ENCODE data around the gene BEGAIN. TPM values are rescaled to one million over a fixed set of nuclear protein-coding genes. Genes with fewer than 3 reads are reported as not detected.

The BEGAIN gene
- total RNA-seq, 1 experiment from 2014 or later: 1.5 TPM

DNA sequence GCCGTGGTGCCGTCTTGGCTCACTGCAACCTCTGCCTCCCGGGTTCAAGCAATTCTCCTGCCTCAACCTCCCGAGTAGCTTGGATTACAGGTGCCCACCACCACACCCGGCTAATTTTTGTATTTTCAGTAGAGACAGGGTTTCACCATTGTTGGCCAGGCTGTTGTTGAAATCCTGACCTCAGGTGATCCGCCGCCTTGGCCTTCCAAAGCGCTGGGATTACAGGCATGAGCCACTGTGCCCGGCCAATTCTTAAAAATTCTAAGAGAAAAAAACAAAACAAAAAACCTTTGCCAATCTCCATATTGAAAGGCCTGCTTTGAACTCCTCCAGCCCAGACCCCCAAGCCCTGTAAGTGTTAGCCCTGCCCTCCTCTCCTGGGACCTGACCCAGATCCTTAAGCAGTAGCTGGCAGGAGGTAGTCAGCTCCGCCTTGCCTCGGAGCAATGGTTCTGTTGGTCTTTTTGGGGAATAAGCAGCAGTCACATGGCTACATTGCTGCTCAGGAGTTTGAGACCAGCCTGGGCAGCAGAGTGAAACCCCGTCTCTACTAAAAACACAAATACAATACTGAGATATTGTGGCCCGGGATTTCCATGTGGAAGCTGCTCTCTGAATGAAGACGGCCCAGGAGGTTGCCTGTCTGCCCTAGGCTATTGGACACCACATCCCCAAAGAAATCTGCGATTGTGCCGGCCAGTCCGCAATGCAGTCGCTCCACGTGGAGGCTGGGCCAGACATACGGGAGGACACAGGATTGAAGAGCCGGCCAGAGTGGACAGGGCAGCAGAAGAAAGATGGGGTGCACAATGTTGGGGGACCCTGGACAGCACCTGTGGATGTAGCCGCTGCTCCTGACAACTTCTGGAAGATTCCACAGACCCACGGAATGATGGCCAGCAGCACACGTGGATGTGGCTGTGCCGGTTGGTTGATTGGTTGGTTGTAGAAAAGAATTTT lies 28.8 kb upstream of the BEGAIN start:
- no peak for DNase-seq (ENCODE audit: low spot score)

DNA sequence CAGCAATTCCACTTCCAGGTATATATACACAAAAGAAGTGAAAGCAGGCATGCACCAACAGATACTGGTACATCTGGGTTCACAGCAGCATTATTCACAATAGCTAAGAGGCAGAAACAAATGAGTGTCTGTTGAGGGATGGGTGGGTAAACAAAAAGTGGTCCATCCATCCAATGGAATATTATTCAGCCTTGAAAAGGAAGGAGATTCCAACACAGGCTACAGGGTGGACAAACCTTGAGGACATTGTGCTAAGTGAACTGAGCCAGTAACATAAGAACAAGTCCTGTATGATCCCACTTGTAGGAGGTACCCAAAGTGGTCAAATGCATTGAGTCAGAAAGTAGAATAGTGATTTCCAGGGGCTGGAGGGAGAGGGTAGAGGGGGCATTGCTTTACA lies 27.6 kb upstream of the BEGAIN start:
- DNase-seq (ENCODE audit: low spot score): no peak

DNA sequence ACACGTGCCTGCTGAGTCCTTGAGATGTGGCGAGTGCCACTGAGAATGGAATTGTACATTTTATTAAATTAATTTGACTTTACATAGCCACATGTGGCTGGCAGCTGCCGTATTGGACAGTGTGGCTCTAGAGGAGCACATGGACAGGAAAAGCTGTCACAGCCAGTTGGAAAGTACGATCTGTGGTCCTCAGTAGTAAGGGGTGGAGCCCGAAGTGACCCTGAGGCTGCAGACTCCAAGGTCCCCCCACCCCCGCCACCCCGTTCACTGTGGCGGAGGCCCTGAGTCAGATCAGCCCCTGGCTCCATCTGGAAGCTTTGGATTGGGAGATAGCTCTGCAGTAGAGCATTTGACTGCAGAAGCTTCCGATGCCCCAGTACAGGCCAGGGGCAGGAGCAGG lies 25.8 kb upstream of the BEGAIN start:
- no peak for DNase-seq (ENCODE audit: low spot score)

DNA sequence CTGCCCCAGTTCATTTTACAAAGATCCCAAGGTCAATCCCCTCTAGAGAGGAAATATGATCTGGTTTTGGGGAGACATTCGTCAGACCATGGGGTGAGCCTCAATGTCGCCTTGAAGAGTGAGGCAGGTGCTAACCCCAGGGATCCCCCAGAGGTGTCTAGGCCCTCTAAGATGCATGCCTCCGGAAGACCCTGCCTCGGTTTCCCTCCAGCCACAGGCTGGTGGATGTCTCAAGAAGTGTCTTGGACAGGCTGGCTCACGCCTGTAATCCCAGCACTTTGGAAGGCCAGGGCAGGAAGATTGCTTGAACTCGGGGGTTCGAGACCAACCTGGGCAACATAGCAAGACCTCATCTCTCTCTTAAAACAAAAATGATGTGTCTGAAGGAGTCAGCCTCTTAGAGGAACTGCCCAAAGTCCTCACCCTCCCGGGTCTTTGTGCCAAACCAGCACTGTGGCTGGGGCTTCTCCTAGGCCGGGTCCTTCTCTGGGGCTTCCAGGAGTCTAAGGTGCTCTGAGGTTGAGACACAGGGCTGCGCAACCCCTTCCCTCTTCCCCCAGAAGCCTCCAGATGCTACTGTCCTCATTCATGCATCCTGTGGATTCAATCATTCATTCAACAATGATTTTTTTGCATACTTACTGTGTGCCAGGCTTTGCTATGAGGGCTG lies 24.7 kb upstream of the BEGAIN start:
- no peak for DNase-seq (ENCODE audit: low spot score)

DNA sequence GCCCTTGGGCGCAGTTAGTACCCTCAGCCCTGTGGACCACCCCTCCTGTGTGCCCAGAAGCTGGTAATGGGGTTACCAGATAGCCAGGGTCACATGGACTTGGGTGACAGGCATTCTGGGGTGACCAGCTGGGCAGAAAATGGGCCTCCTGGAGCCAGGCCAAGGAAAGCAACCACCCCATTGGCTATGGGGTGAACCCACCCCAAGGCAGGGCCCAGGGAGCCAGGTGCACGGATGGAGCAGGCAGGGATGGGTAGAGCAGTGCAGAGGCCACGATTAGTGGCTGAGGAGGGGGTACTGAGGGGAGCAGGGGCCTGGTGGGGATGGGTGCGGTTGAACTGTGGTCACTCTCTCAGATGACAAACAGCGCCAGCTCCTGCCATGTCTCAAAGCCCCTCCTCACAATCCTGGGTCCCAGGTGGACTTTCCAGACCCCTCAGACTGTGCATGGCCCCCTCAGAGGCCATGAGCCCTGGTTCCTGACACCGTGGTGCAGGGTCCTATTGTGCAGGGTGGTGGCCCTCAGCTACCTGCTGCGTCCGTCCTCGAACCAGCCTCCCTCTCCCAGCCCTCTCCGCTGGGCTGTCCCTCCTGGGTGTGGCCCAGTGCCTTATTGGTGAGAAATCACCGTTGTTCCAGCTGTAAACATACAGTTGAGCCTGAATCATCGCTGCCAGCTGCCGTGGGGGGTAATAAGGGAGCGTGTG lies 23.4 kb upstream of the BEGAIN start:
- DNase-seq (ENCODE audit: low spot score): peak; percentile 45

DNA sequence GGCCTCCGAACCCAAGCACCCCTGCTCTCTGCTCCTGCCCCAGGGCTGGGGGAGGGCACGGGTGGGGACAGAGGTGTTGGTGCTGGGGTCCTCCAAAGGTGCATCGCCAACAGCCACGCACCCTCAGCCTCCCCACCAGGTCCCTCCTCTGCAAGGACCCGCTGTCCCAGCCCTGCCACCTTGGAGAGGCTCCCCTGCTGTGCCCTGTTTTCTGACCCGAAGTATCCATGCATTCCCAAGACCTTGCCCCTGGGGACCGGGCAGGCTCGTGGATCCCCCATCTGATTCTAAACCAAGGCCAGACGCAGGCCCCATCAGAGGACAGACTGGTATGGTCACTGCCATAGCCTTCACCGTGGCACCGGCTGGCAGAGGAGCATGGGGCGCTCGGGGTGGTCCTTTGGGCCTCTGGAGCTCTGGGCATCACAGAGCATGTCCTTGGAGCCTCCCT lies 22.7 kb upstream of the BEGAIN start:
- no peak for DNase-seq (ENCODE audit: low spot score)

DNA sequence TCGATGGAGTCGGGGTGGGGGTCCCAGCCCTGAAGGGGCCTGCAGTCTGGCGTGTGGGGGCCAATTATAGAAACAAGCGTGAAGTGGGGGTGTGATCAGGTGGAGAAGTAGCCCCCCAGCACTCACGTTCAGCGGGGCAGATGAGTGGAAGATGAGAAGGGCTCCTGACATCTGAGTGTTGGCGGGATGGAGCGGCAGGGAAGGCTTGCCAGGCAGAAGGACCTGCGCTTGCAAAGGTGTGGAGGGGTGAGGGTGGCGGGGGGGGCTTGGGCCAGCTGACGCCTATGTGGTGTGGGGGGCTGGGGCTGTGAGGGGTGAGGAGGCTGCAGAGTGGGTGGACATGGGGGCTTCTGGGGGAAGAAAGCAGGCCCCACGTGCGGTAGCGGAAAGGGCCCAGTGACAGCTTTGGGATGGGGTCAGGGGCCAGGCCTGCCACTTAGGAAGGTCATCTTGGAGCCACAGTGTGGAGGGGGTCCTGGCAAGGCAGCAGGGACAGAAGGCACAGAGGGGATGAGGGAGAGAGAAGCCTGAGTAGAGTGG lies 22.2 kb upstream of the BEGAIN start:
- no peak for DNase-seq (ENCODE audit: low spot score)

DNA sequence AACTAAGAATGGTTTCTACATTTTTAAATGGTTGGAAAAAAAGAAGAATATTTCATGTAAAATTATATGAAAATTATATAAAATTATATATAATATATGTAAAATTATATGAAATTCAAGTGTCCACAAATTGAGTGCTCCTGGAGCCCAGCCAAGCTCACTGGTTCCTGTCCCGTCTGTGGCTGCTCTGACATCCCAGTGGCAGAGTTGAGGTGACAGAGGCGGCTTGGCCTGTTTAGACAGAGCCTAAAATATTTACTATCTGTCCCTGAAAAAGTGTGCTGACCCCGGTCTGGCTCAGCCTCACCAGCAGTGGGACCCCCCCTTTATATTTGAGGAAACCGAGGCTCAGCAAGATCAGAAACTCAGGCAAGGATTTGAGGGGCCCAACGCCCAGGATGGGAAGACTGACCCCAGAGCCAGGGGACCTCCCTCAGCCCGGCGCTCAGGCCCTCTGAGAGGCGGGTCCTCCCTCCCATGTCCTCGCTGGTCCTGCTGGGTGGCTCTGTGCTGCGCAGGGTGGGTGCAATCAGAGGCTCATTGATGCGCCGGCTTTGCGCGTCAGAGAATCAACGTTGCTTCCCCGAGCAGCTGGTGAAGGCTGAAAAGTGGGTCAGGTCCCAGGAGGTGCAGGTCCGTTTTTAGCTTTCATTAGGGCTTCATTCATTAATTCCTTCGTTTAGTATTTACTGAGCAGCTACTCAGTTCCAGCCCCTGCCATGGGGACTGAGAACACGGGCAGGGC lies 21.5 kb upstream of the BEGAIN start:
- DNase-seq (ENCODE audit: low spot score): no peak

DNA sequence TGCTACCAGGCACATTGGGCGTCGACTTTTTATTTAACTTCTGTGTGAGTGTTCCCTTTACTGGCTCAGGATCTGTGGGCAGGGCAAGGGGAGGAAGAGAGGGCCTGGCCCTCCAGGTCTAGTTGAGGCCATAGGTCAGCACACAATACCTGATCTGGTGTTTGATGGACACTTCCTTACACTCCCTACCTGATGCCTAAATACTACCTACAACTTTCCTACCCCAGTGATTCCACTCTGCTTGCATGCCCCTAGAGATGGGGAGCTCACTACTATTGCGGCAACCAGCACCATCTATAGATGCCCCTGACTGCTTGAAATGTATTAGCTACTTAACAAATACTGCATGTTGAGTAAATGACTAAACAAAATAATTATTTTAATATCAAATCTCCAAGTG lies 20.8 kb upstream of the BEGAIN start:
- DNase-seq (ENCODE audit: low spot score): no peak

DNA sequence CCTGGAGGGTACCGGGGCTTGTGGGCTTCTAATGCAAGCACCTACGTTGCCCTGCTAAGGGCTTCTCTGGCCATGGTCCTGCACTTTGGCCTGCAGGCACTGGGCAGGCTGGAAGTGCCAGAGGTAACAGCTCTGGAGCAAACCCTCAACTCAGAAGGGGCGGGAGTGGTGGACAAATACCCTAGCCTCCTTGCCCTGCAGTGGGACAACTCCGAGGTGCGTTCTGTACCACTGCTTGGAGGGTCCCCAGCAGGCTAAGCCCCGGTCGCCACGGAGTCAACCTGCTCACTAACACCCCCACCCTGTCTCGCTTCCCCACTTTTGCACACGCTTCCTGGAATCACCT lies 20.4 kb upstream of the BEGAIN start:
- no peak for DNase-seq (ENCODE audit: low spot score)

DNA sequence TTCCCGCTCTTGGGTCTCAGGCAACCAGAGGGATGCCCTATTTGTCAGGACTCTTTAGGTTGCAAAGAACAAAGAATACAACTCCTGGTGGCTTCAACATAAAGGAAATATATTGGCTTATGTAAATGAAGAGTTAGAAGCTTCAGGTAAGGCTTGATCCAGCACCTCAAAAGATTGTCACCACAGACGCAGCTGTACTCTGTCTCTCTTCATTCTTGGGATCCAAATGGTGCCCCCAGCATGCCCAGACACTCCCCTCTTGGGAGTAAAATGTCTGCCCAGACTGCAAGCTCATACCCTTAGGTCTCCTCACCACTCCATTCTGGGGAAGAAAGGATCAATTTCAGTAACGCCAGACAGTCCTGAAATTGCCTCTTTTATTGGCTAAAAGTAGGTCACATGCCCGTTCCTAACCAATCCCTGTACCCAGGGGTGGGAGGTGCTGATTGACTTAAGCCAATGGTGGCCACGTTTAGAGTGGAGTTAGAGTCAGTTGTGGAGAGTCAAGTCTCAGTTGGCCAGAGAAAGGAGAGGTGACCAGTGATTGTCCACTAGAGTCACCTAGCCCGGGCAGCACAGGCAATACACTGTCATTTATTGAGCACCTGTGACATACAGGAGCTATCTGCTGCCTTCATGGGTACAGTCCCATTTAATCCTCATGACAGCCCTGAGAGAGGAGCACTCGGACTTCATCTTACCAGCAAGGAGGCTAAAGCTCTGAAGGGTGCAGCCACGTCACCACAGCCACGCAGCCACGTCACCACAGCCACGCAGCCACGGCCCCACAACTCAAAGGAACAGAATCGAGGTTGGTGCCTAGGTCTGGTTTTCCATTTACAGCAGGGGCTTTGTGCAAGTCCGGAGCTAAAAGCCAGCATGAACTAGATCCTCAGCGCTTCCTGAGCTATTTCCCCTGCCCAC lies 19.7 kb upstream of the BEGAIN start:
- no peak for DNase-seq (ENCODE audit: low spot score)

DNA sequence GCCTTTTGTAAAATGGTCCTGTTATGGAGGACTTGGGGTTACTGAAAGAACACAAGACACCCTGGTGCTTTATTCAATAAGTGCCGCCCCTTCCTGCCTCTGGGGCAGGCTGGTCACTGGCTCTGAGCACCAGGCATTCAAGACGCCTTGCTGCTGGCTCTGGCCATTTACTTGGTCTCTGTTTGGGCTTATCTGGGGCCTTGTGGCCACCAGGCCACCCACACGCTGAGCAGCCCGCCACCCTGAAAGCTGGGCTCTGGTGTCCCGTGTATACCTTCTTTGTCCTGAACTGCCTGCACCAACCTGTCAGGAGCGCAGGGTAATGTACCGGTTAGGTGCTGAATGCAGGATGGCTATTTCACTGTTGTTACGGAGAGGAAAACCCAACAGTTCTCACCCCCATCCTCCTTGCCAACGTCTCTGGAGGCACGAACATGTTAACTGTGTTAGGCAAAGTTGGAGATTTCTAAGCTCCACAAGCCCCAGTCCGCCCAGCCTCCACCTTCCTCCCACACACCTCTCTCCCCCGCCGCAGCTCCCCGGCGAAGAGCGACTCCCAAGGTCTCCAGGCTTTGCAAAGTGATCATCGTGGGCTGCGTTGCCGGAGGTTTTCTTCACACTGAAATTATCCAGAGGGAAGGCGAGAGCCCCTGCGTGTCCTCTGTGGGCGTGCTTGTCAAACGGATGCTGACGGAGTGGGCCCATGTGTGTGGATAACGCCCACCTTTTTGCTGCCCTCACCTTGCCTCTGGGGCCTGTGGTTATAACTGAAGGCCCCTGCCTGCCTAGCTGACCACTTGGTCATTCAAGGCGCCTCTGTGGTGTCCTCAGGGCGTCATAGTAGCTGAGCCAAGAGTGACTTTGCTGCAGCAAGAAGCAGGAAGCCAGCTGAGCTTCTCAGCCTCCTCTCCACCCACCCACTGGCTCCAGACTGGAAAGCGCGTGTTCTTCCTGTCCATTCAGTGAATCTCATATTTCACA lies 18.8 kb upstream of the BEGAIN start:
- no peak for DNase-seq (ENCODE audit: low spot score)

DNA sequence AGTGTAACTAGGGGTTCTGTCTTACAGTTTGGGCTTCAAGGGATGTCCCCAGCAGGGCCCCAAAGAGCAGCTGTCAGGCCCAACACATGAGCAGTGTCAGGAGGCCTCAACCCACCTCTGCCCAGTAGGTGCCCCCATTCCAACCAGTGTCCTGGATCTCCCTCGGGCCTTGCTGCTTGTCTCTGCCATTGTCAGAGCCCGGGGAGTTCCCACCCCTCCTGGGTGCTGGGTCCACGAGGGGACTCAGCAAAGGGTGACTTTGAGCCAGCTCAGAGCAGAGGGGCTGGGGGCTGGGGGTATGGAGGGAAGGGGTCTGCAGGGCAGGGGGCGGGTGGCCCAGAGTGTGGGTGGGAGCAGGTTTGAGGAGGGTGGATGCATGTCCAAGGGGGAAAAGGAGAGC lies 18.0 kb upstream of the BEGAIN start:
- no peak for DNase-seq (ENCODE audit: low spot score)

DNA sequence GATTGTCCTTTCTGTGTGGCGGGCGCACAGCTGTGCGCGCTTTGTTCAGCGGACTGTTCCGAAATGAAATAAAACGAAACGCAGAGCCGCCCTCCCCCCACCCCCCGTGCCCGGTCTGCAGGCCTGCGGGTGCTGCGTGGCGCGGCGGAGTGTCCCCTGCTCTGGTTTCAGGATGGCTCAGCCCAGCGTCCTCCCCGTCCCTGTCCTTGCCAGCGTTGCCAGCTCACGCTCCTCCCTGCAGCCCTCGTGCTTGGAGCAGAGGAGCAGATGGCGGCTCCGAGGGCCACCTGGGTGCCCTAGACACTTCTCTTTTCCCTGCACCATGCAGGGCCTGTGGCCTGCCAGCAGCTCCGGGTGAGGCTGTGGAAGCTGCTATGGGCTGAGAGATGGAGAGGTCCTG lies 17.5 kb upstream of the BEGAIN start:
- no peak for DNase-seq (ENCODE audit: low spot score)

DNA sequence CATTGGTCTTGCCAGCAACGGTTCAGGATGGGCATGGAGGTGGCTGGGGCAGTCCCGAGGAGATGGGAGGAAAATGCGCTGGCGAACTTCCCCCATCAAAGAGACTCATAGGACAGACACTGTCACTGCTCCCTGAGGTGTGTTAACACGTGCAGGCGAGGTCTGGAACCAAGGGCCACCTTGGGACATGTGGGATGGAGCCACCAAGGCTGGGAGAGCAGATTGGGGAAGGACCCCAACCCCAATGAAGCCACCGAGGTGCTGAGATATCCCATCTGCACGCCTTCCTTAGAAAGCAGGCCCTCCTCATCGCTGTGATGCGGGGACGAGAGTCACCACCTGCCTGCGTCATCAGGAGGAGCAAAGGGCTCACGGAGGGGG lies 16.9 kb upstream of the BEGAIN start:
- DNase-seq (ENCODE audit: low spot score): no peak

DNA sequence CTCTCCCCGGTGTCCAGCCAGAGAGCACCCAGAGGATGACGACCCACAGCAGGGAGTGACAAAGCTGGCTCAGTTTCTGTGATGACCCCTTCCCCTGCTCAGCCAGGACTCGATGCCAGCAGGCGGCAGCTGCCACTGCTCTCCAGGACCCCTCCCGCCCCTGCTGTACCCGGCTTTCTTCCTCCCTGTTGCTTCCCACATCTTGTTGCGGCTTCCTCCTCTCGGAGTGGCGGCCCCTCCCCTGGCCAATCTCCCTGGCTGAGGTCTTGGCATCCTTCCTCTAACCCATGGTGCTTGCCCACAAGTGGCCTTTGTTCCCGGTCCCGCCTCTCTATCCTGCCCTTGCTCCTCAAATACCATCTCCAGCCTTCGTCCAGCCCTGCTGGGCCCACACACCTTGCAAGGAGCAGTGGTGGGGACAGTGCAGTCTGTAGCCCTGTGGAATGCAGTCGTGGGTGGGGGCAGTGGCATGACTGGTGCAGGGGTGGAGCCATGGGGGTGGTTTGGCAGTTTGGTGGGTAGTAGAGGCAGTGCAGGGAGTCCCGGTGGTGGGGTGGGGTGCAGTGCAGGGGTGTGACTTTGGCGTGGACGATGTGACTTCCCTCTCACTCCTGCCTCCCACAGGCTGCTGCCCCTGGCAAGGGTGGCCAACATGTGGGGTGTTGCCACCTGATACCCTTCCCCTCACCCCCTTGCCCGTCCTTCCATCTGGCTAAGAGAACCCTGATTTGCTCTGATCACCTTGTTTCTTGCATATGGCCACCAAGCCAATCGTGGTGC lies 16.3 kb upstream of the BEGAIN start:
- no peak for DNase-seq (ENCODE audit: low spot score)

DNA sequence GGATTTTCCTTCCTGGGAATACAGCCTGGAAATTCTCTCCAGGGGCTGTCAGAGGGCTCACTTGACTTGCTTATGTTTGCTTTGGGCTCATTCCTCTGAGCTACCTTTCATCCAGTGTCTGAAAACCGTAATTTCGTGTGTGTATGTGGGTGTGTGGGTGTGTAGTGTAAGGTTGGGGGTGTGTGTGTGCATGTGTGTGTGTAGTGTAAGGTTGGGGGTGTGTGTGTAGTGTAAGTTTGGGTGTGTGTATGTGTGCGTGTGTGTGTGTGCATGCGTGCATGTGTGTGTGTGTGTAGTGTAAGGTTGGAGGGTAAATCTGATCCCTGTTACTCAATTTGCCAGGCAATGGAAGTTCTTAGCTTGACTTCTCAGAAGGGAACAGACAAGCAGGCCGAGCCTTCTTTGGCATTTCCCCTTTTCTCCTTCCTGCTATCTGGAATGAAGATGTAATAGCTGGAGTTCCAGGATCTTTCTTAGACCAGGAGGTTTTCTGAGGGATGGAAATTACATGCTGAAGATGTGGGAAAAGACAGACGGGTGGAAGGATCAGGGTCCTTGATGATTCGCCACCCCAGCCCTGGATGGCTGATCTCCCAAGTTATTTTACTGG lies 15.5 kb upstream of the BEGAIN start:
- no peak for DNase-seq (ENCODE audit: low spot score)

DNA sequence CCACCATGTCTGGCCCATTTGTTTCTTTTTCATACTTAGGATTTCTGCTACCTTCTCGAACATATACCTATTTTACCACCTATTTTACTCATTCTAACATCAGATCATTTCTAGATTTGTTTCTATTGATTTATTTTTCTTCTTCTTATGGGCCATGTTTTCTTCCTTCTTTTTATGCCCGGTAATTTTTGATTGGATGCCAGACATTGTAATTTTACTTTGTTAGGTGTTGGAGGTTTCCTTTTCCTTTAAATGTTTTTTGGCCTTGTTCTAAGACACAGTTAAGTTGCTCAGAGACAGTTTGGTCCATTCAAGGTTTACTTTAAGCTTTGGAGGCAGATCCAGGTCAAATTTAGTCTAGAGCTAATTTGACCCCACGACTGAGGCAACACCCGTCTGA lies 14.7 kb upstream of the BEGAIN start:
- DNase-seq (ENCODE audit: low spot score): no peak

All from A172 (cell line).